ENCODE results near the gene SLC41A3.

GRCh38 chr3:126019683-126020082 is 64.2 kb downstream of the SLC41A3 start:
- TF ChIP-seq RCOR1 (conservative IDR thresholded peaks at IDR 0.05; ENCODE audit: low read depth, low read length) (no peak), CHD2 (IDR thresholded peaks at IDR 0.05; ENCODE audit: borderline replicate concordance, low read depth, low read length) (no peak)
